Liver (tissue), 9 donors: ENCODE results near the gene ASPSCR1. TPM values are rescaled to one million over a fixed set of nuclear protein-coding genes. Genes with fewer than 3 reads are reported as not detected.

Experiments
- DNase-seq: peaks from one replicate; pipeline ENCODE4 v3.0.0-alpha.2; 2017; ENCODE audit warnings: low spot score
- H3K27ac ChIP-seq, 2 donors: one replicate each; pipeline ENCODE4 v1.7.0; 2013; ENCODE audit warnings: inconsistent platforms in 2 of 2, low read length in 2 of 2, control low read depth in 1 of 2, low read depth in 1 of 2, mild to moderate bottlenecking in 1 of 2
- H3K27me3 ChIP-seq, 4 donors: one replicate each; pipeline versions ENCODE4 v1.6.1 to v1.7.0; 2013; ENCODE audit warnings: low read length in 3 of 4, inconsistent platforms in 1 of 4, mild to moderate bottlenecking in 1 of 4, moderate library complexity in 1 of 4; ENCODE audit not compliant: control insufficient read depth in 4 of 4, insufficient read depth in 4 of 4
- H3K36me3 ChIP-seq, 4 donors: one replicate each; pipeline versions ENCODE4 v1.6.1 to v1.7.0; 2013; ENCODE audit warnings: low read length in 3 of 4, mild to moderate bottlenecking in 3 of 4, low read depth in 1 of 4, moderate library complexity in 1 of 4; ENCODE audit not compliant: control insufficient read depth in 4 of 4, insufficient read depth in 3 of 4
- H3K4me1 ChIP-seq, 4 donors: one replicate each; pipeline versions ENCODE4 v1.6.1 to v1.7.0; 2013; ENCODE audit warnings: low read length in 3 of 4, mild to moderate bottlenecking in 3 of 4, moderate library complexity in 1 of 4; ENCODE audit not compliant: control insufficient read depth in 4 of 4, insufficient read depth in 4 of 4
- H3K4me3 ChIP-seq, 3 donors: one replicate each; pipeline versions ENCODE4 v1.6.1 to v1.7.0; 2013; ENCODE audit warnings: low read length in 3 of 3, control low read depth in 1 of 3, low read depth in 1 of 3, mild to moderate bottlenecking in 1 of 3
- H3K9ac ChIP-seq, 2 donors: one replicate each; pipeline ENCODE4 v1.7.0; 2013; ENCODE audit warnings: low read length in 2 of 2, mild to moderate bottlenecking in 2 of 2, moderate library complexity in 2 of 2, control low read depth in 1 of 2, low read depth in 1 of 2
- H3K9me3 ChIP-seq, 4 donors: one replicate each; pipeline versions ENCODE4 v1.6.1 to v1.7.0; 2013; ENCODE audit warnings: low read length in 3 of 4; ENCODE audit not compliant: control insufficient read depth in 4 of 4
- ATF3 ChIP-seq: IDR thresholded peaks from 2 replicates; pipeline ENCODE4 v1.6.1; 2016; ENCODE audit warnings: antibody characterized with exemption
- CTCF ChIP-seq: fragments of 150-350 bp; IDR thresholded peaks from 2 replicates; pipeline ENCODE4 v1.5.1; 2017; ENCODE audit warnings: improper control_type of control experiment, low read depth, low read length; ENCODE audit not compliant: missing input control
- EGR1 ChIP-seq, 2 donors: IDR thresholded peaks; 2 replicates each; pipeline ENCODE4 v1.6.1; 2016 to 2018; ENCODE audit warnings: antibody characterized with exemption in 2 of 2, low read depth in 2 of 2
- FOXA2 ChIP-seq: IDR thresholded peaks from 2 replicates; pipeline ENCODE4 v1.6.1; 2016; ENCODE audit warnings: antibody characterized with exemption
- GABPA ChIP-seq, 2 donors: IDR thresholded peaks in 1 of 2; conservative IDR thresholded peaks in 1 of 2; 2 replicates each; pipeline ENCODE4 v1.6.1; 2016; ENCODE audit warnings: antibody characterized with exemption in 2 of 2, mild to moderate bottlenecking in 1 of 2, moderate library complexity in 1 of 2
- HNF4A ChIP-seq, 2 donors: conservative IDR thresholded peaks; 2 replicates each; pipeline ENCODE4 v1.6.1; 2016; ENCODE audit warnings: antibody characterized with exemption in 2 of 2, mild to moderate bottlenecking in 2 of 2
- HNF4G ChIP-seq: IDR thresholded peaks from 2 replicates; pipeline ENCODE4 v1.6.1; 2016; ENCODE audit warnings: antibody characterized with exemption
- JUND ChIP-seq, 2 donors: IDR thresholded peaks; 2 replicates each; pipeline ENCODE4 v1.6.1; 2016; ENCODE audit warnings: antibody characterized with exemption in 2 of 2
- NR2F2 ChIP-seq: IDR thresholded peaks from 2 replicates; pipeline ENCODE4 v1.6.1; 2016; ENCODE audit warnings: antibody characterized with exemption
- RAD21 ChIP-seq, 2 donors: IDR thresholded peaks; 2 replicates each; pipeline ENCODE4 v1.6.1; 2016; ENCODE audit warnings: antibody characterized with exemption in 2 of 2, mild to moderate bottlenecking in 2 of 2
- REST ChIP-seq: IDR thresholded peaks from 2 replicates; pipeline ENCODE4 v1.6.1; 2016; ENCODE audit warnings: antibody characterized with exemption, mild to moderate bottlenecking
- RXRA ChIP-seq, 2 donors: IDR thresholded peaks; 2 replicates each; pipeline ENCODE4 v1.6.1; 2017 to 2018; ENCODE audit warnings: antibody characterized with exemption in 2 of 2, mild to moderate bottlenecking in 1 of 2
- SP1 ChIP-seq: IDR thresholded peaks from 2 replicates; pipeline ENCODE4 v1.6.1; 2018; ENCODE audit warnings: antibody characterized with exemption, mild to moderate bottlenecking
- TAF1 ChIP-seq: conservative IDR thresholded peaks from 2 replicates; pipeline ENCODE4 v1.6.1; 2016; ENCODE audit warnings: antibody characterized with exemption, mild to moderate bottlenecking
- YY1 ChIP-seq: IDR thresholded peaks from 2 replicates; pipeline ENCODE4 v1.6.1; 2016; ENCODE audit warnings: antibody characterized with exemption, mild to moderate bottlenecking
- ZBTB33 ChIP-seq: IDR thresholded peaks from 2 replicates; pipeline ENCODE4 v1.6.1; 2016; ENCODE audit warnings: antibody characterized with exemption
- WGBS: extraction: QIAGEN DNeasy Blood & Tissue Kit; methylation state at CpG from one replicate; pipeline ENCODE4 v1.1.7; 2013; 5-methylcytosine and 5-hydroxymethylcytosine counted together
- polyA plus RNA-seq, 2 donors: library from polyadenylated mRNA; stranded (reverse) in 1 of 2; unstranded in 1 of 2; fragments of 200-250 nt in 1 of 2; fragments of >200 nt in 1 of 2; fragmentation: Nextera tagmentation in 1 of 2; extraction: Ambion mirVana in 1 of 2; gene quantifications; one replicate each; pipeline versions ENCODE4 v1.2.1 to v1.2.3, GENCODE V29; 2013 to 2015
- total RNA-seq, 2 donors: library from RNA; depleted of rRNA; stranded (reverse); fragments of >200 nt; gene quantifications; one replicate each; pipeline ENCODE4 v1.2.3, GENCODE V29; 2014
- donor health status: healthy.
- donor health status: healthy.
- donor health status: healthy.
- donor health status: healthy.
- donor health status: healthy.

The ASPSCR1 gene
- total and polyA plus RNA-seq, 4 donors, result 17.8 to 26.2 (median 20.4) TPM

GRCh38 chr17:82009413-82009812, 32.0 kb downstream of the ASPSCR1 start (continued):
- TF ChIP-seq REST (no peak), YY1 (no peak)

DNA sequence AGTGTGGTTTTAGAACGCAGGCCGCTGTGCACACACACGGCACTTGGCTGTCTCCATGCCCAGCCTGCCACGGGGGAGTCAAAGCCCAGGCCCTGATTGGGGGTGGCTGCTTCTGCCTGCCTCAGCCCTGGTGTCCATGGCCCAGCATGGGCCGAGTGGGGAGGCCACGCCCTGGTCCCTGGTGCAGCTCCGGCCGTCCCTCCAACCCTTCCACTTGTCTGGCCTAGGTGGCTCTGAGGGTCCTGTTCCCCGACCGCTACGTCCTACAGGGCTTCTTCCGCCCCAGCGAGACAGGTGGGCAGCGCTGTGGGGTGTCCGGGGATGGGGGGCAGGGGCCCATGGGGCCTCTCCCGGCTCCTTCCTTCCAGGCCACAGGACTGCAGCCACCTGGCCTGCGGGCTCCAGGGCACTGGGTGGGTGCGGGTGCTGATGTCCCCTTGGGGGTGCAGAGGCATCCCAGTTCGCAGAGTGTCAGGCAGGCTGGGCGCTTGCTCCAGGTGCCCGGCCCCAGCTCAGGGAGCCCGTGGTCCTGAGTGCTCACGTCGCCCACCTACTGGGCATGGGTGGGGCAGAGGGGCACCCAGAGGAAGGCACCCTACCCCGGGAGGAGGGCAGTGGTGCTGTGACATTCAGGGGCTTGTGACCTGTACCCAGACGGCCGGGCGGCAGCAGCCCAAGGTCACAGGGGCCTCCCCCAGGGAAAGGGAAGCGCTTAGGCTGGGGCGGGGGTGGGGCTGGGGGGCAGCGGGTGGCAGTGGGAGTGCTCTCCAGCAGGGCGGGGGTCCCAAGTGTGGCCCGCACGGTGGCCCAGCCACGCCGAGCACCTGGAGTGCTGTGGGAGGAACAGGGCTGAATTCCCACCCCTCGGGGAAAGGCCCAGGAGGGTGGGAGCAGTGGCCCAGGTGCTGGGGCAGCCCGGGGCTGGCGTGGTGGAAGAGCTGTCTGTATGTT, 33.4 kb downstream of the ASPSCR1 start:
- H3K36me3 ChIP-seq, result peaks cover 0 to 9% (median 3%) of the 10 kb centered on the region in 4 donors
- H3K4me3 ChIP-seq, result no peak overlapping the region
- H3K27ac ChIP-seq, result no peak overlapping the region
- H3K27me3 ChIP-seq, result no peaks in the 10 kb centered on the region
- no peaks in the 10 kb centered on the region for H3K9me3 ChIP-seq
- DNase-seq, result no peak
- no peak for TF ChIP-seq TAF1
- no peak for TF ChIP-seq RAD21 (IDR thresholded peaks at IDR 0.05)
- TF ChIP-seq ATF3, result no peak
- TF ChIP-seq YY1, result no peak
- no peak for TF ChIP-seq CTCF
- TF ChIP-seq RXRA (IDR thresholded peaks at IDR 0.05), result no peak
- no peak overlapping the region for H3K9ac ChIP-seq
- H3K4me1 ChIP-seq, result no peaks in the 10 kb centered on the region
- WGBS, result 94% methylated on average over 39 of the region's 39 CpGs

DNA sequence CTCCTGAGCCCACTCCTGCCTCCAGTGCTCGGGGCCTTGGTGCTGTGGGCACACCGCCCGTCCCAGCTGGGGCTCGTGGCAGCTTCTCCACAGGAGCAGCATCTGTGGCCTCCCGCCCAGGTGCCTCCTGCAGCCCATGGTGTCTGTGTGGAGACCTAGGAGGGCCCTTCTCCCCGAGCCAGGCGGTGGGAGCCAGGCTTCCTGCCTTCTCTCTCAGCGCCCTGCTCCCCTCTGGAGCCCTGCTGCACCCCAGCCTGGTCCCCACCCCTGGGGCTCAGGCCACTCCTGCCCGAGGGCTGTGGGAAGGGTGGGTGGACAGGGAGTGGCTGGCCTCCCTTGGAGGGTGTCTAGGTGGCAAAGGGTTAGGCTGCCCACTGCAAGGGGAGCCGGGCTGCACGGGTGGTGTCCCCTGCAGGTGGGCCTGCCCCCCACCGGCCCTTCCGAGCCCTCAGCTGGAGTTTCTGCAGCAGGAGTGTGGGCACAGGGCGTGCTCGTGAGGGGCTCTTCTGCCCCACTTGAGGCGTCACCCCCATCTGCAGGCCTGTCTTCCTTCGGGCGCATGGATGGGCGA, 34.3 kb downstream of the ASPSCR1 start:
- 96% methylated on average over 19 of the region's 19 CpGs for WGBS
- TF ChIP-seq ZBTB33, result no peak
- no peak for TF ChIP-seq RXRA (IDR thresholded peaks at IDR 0.05)
- no peak for TF ChIP-seq JUND (IDR thresholded peaks at IDR 0.05)
- TF ChIP-seq NR2F2, result no peak
- no peak for TF ChIP-seq CTCF
- TF ChIP-seq HNF4G, result no peak
- no peak for TF ChIP-seq YY1
- TF ChIP-seq EGR1 (IDR thresholded peaks at IDR 0.05; ENCODE audit: low read depth in 2 of 2), result no peak
- TF ChIP-seq ATF3, result no peak
- no peak for TF ChIP-seq GABPA (IDR thresholded peaks at IDR 0.05 in 1 of 2, conservative IDR thresholded peaks at IDR 0.05 in 1 of 2)
- no peak for TF ChIP-seq FOXA2
- no peak for TF ChIP-seq SP1
- no peak for TF ChIP-seq RAD21 (IDR thresholded peaks at IDR 0.05)
- no peak for TF ChIP-seq HNF4A (conservative IDR thresholded peaks at IDR 0.05)

More for the DNA sequence above, 34.3 kb downstream of the ASPSCR1 start:
- no peak overlapping the region for H3K9ac ChIP-seq
- H3K4me3 ChIP-seq, result no peak overlapping the region
- H3K4me1 ChIP-seq, result no peaks in the 10 kb centered on the region
- H3K27me3 ChIP-seq, result no peaks in the 10 kb centered on the region
- no peak overlapping the region for H3K27ac ChIP-seq
- DNase-seq, result no peak
- peaks cover 0 to 9% (median 3%) of the 10 kb centered on the region in 4 donors for H3K36me3 ChIP-seq
- no peaks in the 10 kb centered on the region for H3K9me3 ChIP-seq
